ENCODE results near the gene SERPINF2.
A peak's percentile ranks its signal among the peaks of the same experiment; 100 is the strongest.
"Not testable (repeated sequence)": the region's sequence is repeated elsewhere in the genome, so short reads cannot be mapped to it uniquely, and the experiment has no call there.

The SERPINF2 gene

GRCh38 chr17:1716076-1716911, 26.4 kb upstream of the SERPINF2 start:
- peak; percentile 98 for DNase-seq (ENCODE audit: low read depth)

GRCh38 chr17:1716912-1717695, 25.6 kb upstream of the SERPINF2 start:
- DNase-seq (ENCODE audit: low read depth): peak; percentile 54

GRCh38 chr17:1718362-1719165, 24.1 kb upstream of the SERPINF2 start:
- DNase-seq (ENCODE audit: low read depth): no peak

- DNase-seq (ENCODE audit: low read depth): peak; percentile 63
Observed at GRCh38 chr17:1720856-1721386, 21.8 kb upstream of the SERPINF2 start.

- not testable (repeated sequence) for DNase-seq (ENCODE audit: low read depth)
Observed at GRCh38 chr17:1722022-1722421, 20.6 kb upstream of the SERPINF2 start.

GRCh38 chr17:1724351-1724868, 18.3 kb upstream of the SERPINF2 start, which contains the start of gene WDR81:
Gene WDR81, plus strand, starts transcription at chr17:1724704. Its CDS starts 256 bp downstream, at chr17:1724960.
- DNase-seq (ENCODE audit: low read depth): peak; percentile 70

- DNase-seq (ENCODE audit: low read depth): no peak
Observed at GRCh38 chr17:1724869-1725641, 17.6 kb upstream of the SERPINF2 start.

GRCh38 chr17:1725642-1726511, 16.8 kb upstream of the SERPINF2 start:
- DNase-seq (ENCODE audit: low read depth): no peak

GRCh38 chr17:1726626-1727257, 15.9 kb upstream of the SERPINF2 start:
- no peak for DNase-seq (ENCODE audit: low read depth)

- DNase-seq (ENCODE audit: low read depth): no peak
Observed at GRCh38 chr17:1727258-1727789, 15.3 kb upstream of the SERPINF2 start.

GRCh38 chr17:1727876-1728630, 14.6 kb upstream of the SERPINF2 start:
- no peak for DNase-seq (ENCODE audit: low read depth)

- DNase-seq (ENCODE audit: low read depth): no peak
Observed at GRCh38 chr17:1729966-1730325, 12.7 kb upstream of the SERPINF2 start.

- DNase-seq (ENCODE audit: low read depth): no peak
Observed at GRCh38 chr17:1730326-1731193, 12.1 kb upstream of the SERPINF2 start.

GRCh38 chr17:1731194-1731506, 11.5 kb upstream of the SERPINF2 start:
- DNase-seq (ENCODE audit: low read depth): no peak

- no peak for DNase-seq (ENCODE audit: low read depth)
Observed at GRCh38 chr17:1732241-1732832, 10.3 kb upstream of the SERPINF2 start.

- no peak for DNase-seq (ENCODE audit: low read depth)
Observed at GRCh38 chr17:1732833-1733321, 9.8 kb upstream of the SERPINF2 start.

- DNase-seq (ENCODE audit: low read depth): no peak
Observed at GRCh38 chr17:1733759-1734158, 8.9 kb upstream of the SERPINF2 start.

Data from stimulated activated CD8-positive, alpha-beta memory T cell treated with anti-CD3 and anti-CD28 coated beads, Interleukin-15, amount 100 ng/mL, for 1 hour (primary cell).